ENCODE data around the gene TYMP. TPM values are rescaled to one million over a fixed set of nuclear protein-coding genes. Genes with fewer than 3 reads are reported as not detected.

Gene TYMP
- total and polyA plus RNA-seq, 10 of the 15 experiments (the other 5 are each of a cell fraction or from before 2014, with no cell fraction given), result 0.42 to 57.8 (median 24.6) TPM

DNA sequence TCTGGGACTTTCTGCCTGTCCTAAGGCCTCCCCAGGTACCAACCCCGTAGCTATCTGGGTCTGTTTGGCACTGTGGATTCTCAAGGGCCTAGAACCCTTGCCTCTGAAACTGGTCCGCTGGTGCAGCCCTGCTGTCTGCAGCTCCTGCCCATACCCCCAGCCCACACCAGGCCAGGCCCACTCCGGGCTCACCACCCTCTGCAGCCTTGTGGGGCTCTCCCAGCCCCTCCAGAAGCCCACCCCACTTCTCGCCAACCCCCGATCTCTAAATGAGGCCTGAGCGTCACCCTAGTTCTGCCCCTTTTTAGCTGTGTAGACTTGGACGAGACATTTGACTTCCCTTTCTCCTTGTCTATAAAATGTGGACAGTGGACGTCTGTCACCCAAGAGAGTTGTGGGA is 20.6 kb upstream of the TYMP start (continued):
- TF ChIP-seq, protein P1, sequence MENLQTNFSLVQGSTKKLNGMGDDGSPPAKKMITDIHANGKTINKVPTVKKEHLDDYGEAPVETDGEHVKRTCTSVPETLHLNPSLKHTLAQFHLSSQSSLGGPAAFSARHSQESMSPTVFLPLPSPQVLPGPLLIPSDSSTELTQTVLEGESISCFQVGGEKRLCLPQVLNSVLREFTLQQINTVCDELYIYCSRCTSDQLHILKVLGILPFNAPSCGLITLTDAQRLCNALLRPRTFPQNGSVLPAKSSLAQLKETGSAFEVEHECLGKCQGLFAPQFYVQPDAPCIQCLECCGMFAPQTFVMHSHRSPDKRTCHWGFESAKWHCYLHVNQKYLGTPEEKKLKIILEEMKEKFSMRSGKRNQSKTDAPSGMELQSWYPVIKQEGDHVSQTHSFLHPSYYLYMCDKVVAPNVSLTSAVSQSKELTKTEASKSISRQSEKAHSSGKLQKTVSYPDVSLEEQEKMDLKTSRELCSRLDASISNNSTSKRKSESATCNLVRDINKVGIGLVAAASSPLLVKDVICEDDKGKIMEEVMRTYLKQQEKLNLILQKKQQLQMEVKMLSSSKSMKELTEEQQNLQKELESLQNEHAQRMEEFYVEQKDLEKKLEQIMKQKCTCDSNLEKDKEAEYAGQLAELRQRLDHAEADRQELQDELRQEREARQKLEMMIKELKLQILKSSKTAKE (IDR thresholded peaks at IDR 0.05; ENCODE audit: low read depth, poor library complexity, severe bottlenecking), result no peak
- TF ChIP-seq IKZF1 (conservative IDR thresholded peaks at IDR 0.05) (no peak), NFYA (IDR thresholded peaks at IDR 0.05; ENCODE audit: borderline replicate concordance, low read depth, low read length) (no peak)
- TF ChIP-seq, protein P2, sequence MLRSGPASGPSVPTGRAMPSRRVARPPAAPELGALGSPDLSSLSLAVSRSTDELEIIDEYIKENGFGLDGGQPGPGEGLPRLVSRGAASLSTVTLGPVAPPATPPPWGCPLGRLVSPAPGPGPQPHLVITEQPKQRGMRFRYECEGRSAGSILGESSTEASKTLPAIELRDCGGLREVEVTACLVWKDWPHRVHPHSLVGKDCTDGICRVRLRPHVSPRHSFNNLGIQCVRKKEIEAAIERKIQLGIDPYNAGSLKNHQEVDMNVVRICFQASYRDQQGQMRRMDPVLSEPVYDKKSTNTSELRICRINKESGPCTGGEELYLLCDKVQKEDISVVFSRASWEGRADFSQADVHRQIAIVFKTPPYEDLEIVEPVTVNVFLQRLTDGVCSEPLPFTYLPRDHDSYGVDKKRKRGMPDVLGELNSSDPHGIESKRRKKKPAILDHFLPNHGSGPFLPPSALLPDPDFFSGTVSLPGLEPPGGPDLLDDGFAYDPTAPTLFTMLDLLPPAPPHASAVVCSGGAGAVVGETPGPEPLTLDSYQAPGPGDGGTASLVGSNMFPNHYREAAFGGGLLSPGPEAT (IDR thresholded peaks at IDR 0.05; ENCODE audit: low read depth), result no peak

DNA sequence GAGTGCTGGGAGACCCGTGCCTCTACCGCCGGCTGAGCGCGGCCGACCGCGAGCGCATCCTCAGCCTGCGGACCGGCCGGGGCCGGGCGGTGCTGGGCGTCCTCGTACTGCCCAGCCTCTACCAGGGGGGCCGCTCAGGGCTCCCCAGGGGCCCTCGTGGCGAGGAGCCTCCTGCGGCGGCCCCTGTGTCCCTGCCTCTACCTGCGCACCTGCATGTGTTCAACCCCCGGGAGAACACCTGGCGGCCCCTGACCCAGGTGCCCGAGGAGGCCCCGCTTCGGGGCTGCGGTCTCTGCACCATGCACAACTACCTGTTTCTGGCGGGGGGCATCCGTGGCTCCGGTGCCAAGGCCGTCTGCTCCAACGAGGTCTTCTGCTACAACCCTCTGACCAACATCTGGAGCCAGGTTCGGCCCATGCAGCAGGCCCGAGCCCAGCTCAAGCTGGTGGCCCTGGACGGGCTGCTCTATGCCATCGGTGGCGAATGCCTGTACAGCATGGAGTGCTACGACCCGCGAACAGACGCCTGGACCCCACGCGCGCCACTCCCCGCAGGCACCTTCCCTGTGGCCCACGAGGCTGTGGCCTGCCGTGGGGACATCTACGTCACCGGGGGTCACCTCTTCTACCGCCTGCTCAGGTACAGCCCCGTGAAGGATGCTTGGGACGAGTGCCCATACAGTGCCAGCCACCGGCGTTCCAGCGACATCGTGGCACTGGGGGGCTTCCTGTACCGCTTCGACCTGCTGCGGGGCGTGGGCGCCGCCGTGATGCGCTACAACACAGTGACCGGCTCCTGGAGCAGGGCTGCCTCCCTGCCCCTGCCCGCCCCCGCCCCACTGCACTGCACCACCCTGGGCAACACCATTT is 19.3 kb upstream of the TYMP start:
- FAIRE-seq (no peak), DNase-seq (ENCODE audit: low read depth, low spot score) (no peak), ATAC-seq (no peak)
- Histone ChIP-seq H3K79me2 (ENCODE audit: control insufficient read depth, insufficient read depth, low read length) (no peaks in the 10 kb centered on the region), H3K27me3 (replicated peaks in 1 of 2; ENCODE audit: control insufficient read depth in 2 of 2, insufficient read depth in 2 of 2, low read length in 1 of 2) (peaks cover 0 to 1% of the 10 kb centered on the region in 2 experiments; a peak in 1 of 4 replicates), H3K27ac (ENCODE audit: control insufficient read depth, insufficient read depth) (no peak overlapping the region; the same call in 1 of the 2 replicates), H3K36me3 (ENCODE audit: control insufficient read depth in 2 of 2, insufficient read depth in 2 of 2, low read length in 1 of 2) (no peaks in the 10 kb centered on the region), H3K4me2 (ENCODE audit: control insufficient read depth, insufficient read depth) (peak overlapping the region; percentile 66), H3K4me1 (ENCODE audit: control insufficient read depth, insufficient read depth, low read length) (peaks cover 17% of the 10 kb centered on the region), H2AFZ (ENCODE audit: control insufficient read depth, low read depth, low read length) (peak overlapping the region; percentile 68), H3K4me3 (peak overlapping the region; percentile 38; the same call in 1 of the 2 replicates), H3K9ac (ENCODE audit: control insufficient read depth, insufficient read depth, low read length) (peak overlapping the region; percentile 44; the same call in 1 of the 2 replicates), H3K9me3 (replicated peaks; ENCODE audit: control insufficient read depth, insufficient read depth, low read length) (no peaks in the 10 kb centered on the region), H4K20me1 (ENCODE audit: control insufficient read depth, insufficient read depth) (no peaks in the 10 kb centered on the region)
- TF ChIP-seq TCF12 (IDR thresholded peaks at IDR 0.05; ENCODE audit: low read depth, low read length) (0 out of 2 replicates have a peak, but pooled peaks have one; percentile 9), DPF2 (IDR thresholded peaks at IDR 0.05) (0 out of 2 replicates have a peak, but pooled peaks have one; percentile 23), IKZF1 (conservative IDR thresholded peaks at IDR 0.05) (peak; percentile 13), RCOR1 (conservative IDR thresholded peaks at IDR 0.05; ENCODE audit: low read depth, low read length) (no peak), TCF3 (IDR thresholded peaks at IDR 0.05; ENCODE audit: borderline replicate concordance, insufficient read depth, low read depth, low read length) (0 out of 2 replicates have a peak, but pooled peaks have one; percentile 6)
- TF ChIP-seq, protein P3, sequence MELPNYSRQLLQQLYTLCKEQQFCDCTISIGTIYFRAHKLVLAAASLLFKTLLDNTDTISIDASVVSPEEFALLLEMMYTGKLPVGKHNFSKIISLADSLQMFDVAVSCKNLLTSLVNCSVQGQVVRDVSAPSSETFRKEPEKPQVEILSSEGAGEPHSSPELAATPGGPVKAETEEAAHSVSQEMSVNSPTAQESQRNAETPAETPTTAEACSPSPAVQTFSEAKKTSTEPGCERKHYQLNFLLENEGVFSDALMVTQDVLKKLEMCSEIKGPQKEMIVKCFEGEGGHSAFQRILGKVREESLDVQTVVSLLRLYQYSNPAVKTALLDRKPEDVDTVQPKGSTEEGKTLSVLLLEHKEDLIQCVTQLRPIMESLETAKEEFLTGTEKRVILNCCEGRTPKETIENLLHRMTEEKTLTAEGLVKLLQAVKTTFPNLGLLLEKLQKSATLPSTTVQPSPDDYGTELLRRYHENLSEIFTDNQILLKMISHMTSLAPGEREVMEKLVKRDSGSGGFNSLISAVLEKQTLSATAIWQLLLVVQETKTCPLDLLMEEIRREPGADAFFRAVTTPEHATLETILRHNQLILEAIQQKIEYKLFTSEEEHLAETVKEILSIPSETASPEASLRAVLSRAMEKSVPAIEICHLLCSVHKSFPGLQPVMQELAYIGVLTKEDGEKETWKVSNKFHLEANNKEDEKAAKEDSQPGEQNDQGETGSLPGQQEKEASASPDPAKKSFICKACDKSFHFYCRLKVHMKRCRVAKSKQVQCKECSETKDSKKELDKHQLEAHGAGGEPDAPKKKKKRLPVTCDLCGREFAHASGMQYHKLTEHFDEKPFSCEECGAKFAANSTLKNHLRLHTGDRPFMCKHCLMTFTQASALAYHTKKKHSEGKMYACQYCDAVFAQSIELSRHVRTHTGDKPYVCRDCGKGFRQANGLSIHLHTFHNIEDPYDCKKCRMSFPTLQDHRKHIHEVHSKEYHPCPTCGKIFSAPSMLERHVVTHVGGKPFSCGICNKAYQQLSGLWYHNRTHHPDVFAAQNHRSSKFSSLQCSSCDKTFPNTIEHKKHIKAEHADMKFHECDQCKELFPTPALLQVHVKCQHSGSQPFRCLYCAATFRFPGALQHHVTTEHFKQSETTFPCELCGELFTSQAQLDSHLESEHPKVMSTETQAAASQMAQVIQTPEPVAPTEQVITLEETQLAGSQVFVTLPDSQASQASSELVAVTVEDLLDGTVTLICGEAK (IDR thresholded peaks at IDR 0.05; ENCODE audit: borderline replicate concordance), result no peak
- intact Hi-C loops (cut with micrococcal nuclease; ENCODE audit: unreplicated experiment), result no loop called here
- CTCF ChIA-PET, result interaction anchor here (1.0 to 2.2 kb wide), 4 partner anchors 14 to 73 kb away, joined by 3 to 7 read pairs (median 4); partner anchors contain the start of gene SCO2
- no TSS peak for BruUV-seq (replicated peaks)
- POLR2A ChIA-PET, result interaction anchor here (2.0 to 2.5 kb wide), 5 partner anchors 11 to 72 kb away, joined by 8 to 15 read pairs (median 12); partner anchors contain the start of genes SCO2 and TYMP
- in situ Hi-C loops (cut with MboI), result no loop called here
- RAD21 ChIA-PET (ENCODE audit: unreplicated experiment), result interaction anchor here (0.7 to 2.1 kb wide), 7 partner anchors 10 to 305 kb away, joined by 3 to 16 read pairs (median 4); partner anchors contain the start of genes SCO2 and SYCE3
- 62% methylated on average over 56 of the region's 68 CpGs for WGBS (ENCODE audit: insufficient coverage, insufficient replicate concordance, low lambda C conversion rate, missing lambda C conversion rate)
- SMC1A ChIA-PET (ENCODE audit: uncharacterized antibody, unreplicated experiment), result interaction anchor here (1.4 to 2.4 kb wide), 4 partner anchors 11 to 71 kb away, joined by 4 to 14 read pairs (median 8); partner anchors contain the start of genes SCO2 and SYCE3
